Esophagus (tissue), 2 donors: ENCODE measurements around the gene IFNA4. TPM values are rescaled to one million over a fixed set of nuclear protein-coding genes. Genes with fewer than 3 reads are reported as not detected.
"Not testable (repeated sequence)": the region's sequence is repeated elsewhere in the genome, so short reads cannot be mapped to it uniquely, and the experiment has no call there.

Experiments used
- H3K27ac ChIP-seq, 2 donors: one replicate each; pipeline ENCODE4 v1.5.1; 2013; ENCODE audit warnings: low read depth in 2 of 2, mild to moderate bottlenecking in 2 of 2, inconsistent platforms in 1 of 2, low read length in 1 of 2, moderate library complexity in 1 of 2
- H3K27me3 ChIP-seq, 2 donors: one replicate each; pipeline ENCODE4 v1.6.1; 2013; ENCODE audit warnings: low read length in 2 of 2, control low read depth in 1 of 2, mild to moderate bottlenecking in 1 of 2; ENCODE audit not compliant: insufficient read depth in 2 of 2, control insufficient read depth in 1 of 2
- H3K36me3 ChIP-seq, 2 donors: one replicate each; pipeline ENCODE4 v1.6.1; 2013; ENCODE audit warnings: low read length in 1 of 2; ENCODE audit not compliant: control insufficient read depth in 2 of 2, insufficient read depth in 2 of 2
- H3K4me1 ChIP-seq, 2 donors: one replicate each; pipeline ENCODE4 v1.6.1; 2013; ENCODE audit warnings: low read length in 1 of 2; ENCODE audit not compliant: control insufficient read depth in 2 of 2, insufficient read depth in 2 of 2
- H3K4me3 ChIP-seq, 2 donors: one replicate each; pipeline ENCODE4 v1.5.1; 2013; ENCODE audit warnings: low read length in 2 of 2, mild to moderate bottlenecking in 2 of 2, low read depth in 1 of 2, moderate library complexity in 1 of 2
- H3K9me3 ChIP-seq, 2 donors: one replicate each; pipeline ENCODE4 v1.6.1; 2013; ENCODE audit warnings: mild to moderate bottlenecking in 2 of 2, low read depth in 1 of 2, low read length in 1 of 2, moderate library complexity in 1 of 2; ENCODE audit not compliant: control insufficient read depth in 2 of 2, insufficient read depth in 1 of 2
- WGBS, 2 donors: extraction: QIAGEN DNeasy Blood & Tissue Kit; methylation state at CpG; one replicate each; pipeline ENCODE4 v1.1.7; 2013; 5-methylcytosine and 5-hydroxymethylcytosine counted together
- polyA plus RNA-seq, 2 donors: library from polyadenylated mRNA; stranded (reverse); fragments of 200-250 nt; gene quantifications; one replicate each; pipeline ENCODE4 v1.2.3, GENCODE V29; 2013
- donor health status: healthy with polysubstance abuse.
- donor health status: Bipolar disorder and iron deficiency.

The IFNA4 gene
- polyA plus RNA-seq, 2 donors: not detected

- not testable (repeated sequence) for H3K27me3 ChIP-seq
These were observed 23.4 kb upstream of the IFNA4 start for GRCh38 chr9:21210782-21211181.

GRCh38 chr9:21210311-21210710 lies 22.9 kb upstream of the IFNA4 start:
- H3K27ac ChIP-seq: no peak overlapping the region
- H3K9me3 ChIP-seq: no peaks in the 10 kb centered on the region
- H3K27me3 ChIP-seq: no peaks in the 10 kb centered on the region
- no peaks in the 10 kb centered on the region for H3K4me1 ChIP-seq
- H3K36me3 ChIP-seq: no peaks in the 10 kb centered on the region
- H3K4me3 ChIP-seq: no peak overlapping the region
- 93 to 94% methylated on average over 7 of the region's 7 CpGs for WGBS, 2 donors

More at GRCh38 chr9:21210782-21211181, 23.4 kb upstream of the IFNA4 start:
- WGBS, 2 donors: 89 to 100% methylated on average over 2 of the region's 2 CpGs
- not testable (repeated sequence) for H3K27ac ChIP-seq, H3K4me1 ChIP-seq, H3K36me3 ChIP-seq, H3K4me3 ChIP-seq, H3K9me3 ChIP-seq

DNA sequence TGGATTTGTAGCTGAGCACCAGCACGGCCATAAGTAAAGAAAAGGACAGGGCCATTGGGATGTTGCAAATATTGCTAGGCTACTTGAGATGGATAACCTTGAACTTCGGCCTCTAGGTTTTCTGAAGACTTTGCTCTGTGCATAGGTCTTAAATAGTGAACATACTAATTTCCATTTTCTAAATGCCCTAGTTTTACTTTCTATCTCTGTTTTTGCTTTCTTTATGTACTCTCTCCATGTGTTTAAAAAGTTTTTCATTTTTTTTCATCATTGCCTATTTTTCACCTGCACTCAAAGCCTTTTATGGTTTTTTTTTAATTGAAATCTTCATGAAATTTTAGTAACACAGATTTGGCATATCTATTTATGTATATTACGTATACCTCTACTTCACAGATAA lies 19.7 kb upstream of the IFNA4 start, which contains the start of gene IFNA10:
Gene IFNA10, minus strand, starts transcription at position 101 of the 400 bp plus-strand sequence. Its CDS starts 46 bp downstream, at position 55.
- H3K4me1 ChIP-seq: not testable (repeated sequence)

DNA sequence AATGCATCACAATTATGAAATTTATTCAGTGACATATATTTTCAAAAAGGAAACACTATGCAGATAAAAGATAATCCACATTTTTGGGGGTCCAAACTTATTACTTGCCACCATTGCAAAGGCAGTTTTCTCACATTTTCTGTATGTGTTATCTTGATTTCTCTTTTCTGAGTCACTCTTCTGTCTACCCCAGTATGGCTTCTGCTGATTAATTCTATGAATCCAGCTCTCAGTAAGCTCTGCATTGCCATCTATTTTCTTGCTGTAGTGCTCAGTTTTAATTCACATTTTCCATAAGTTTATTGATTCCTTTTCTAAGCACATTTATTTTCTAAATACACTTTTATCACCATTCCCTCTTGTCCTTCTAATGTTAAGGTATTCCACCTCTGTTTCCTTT lies 17.8 kb upstream of the IFNA4 start:
- no peaks in the 10 kb centered on the region for H3K9me3 ChIP-seq
- no peak overlapping the region for H3K27ac ChIP-seq
- no peaks in the 10 kb centered on the region for H3K4me1 ChIP-seq
- no peak overlapping the region for H3K4me3 ChIP-seq
- no peaks in the 10 kb centered on the region for H3K27me3 ChIP-seq
- no peaks in the 10 kb centered on the region for H3K36me3 ChIP-seq

More for the DNA sequence above, 19.7 kb upstream of the IFNA4 start, which contains the start of gene IFNA10:
- 85 to 86% methylated on average over 3 of the region's 3 CpGs for WGBS, 2 donors
- not testable (repeated sequence) for H3K9me3 ChIP-seq, H3K27me3 ChIP-seq, H3K27ac ChIP-seq, H3K4me3 ChIP-seq, H3K36me3 ChIP-seq

GRCh38 chr9:21202105-21202504 lies 14.7 kb upstream of the IFNA4 start, which contains the start of gene IFNA7:
Gene IFNA7, minus strand, starts transcription at chr9:21202205. Its CDS starts 40 bp downstream, at chr9:21202165.
- WGBS, 2 donors: 64 to 67% methylated on average over 4 of the region's 4 CpGs

GRCh38 chr9:21194867-21195776 lies 7.7 kb upstream of the IFNA4 start:
- 38 to 41% methylated on average over 6 of the region's 6 CpGs for WGBS, 2 donors
- not testable (repeated sequence) for H3K4me3 ChIP-seq, H3K27ac ChIP-seq, H3K9me3 ChIP-seq, H3K4me1 ChIP-seq, H3K36me3 ChIP-seq, H3K27me3 ChIP-seq

More at GRCh38 chr9:21202105-21202504, 14.7 kb upstream of the IFNA4 start, which contains the start of gene IFNA7:
- not testable (repeated sequence) for H3K4me1 ChIP-seq, H3K27me3 ChIP-seq, H3K9me3 ChIP-seq, H3K27ac ChIP-seq, H3K4me3 ChIP-seq, H3K36me3 ChIP-seq

DNA sequence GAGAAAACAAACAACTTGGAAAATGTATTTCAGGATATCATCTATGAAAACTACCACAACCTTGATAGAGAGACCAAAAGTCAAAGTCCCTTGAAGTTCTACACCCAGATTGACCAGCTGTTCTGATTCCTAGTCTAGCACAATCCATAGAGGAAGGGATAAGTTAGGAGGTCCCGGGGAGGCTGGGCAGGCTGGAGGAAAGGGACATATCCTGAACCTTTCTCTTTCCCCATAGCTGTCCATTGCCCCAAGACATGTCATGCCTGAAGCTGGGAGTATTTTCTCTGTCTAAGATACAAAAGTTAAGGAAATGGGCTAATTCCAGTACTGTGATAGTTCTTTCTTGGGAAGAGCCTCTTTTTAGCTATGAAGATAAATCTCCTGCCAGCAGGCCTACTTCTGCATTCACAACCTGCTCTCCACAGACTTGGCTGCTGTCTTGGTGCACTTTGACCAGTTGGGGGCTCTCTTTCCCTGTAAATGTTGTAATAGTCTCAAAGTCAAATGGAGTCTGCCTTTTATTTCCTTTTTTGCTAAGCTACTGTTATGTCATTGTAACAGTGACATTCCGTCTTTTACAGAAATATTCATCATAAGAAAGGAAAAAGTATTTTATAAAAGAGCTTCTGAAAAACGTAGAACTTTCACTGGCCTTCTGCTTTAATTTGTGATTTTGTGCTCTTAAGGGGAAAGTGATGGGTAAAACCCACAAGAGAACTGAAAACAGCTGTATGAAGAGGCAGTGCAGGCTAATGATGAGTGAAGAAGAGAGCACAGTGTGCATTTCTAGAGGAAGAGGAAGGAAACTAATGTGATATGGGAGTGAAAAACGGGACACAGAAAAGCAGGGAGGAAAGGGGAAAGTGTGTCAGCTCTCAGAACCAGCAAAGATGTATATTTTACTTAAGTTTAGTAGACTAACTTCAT lies 4.3 kb downstream of the IFNA4 start:
- H3K36me3 ChIP-seq, H3K27me3 ChIP-seq, H3K27ac ChIP-seq, H3K4me3 ChIP-seq, H3K4me1 ChIP-seq, H3K9me3 ChIP-seq: not testable (repeated sequence)
- WGBS, 2 donors: 43 to 49% methylated on average over 4 of the region's 4 CpGs

- Histone ChIP-seq H3K27ac (no peak overlapping the region), H3K9me3 (no peaks in the 10 kb centered on the region), H3K27me3 (no peaks in the 10 kb centered on the region), H3K36me3 (no peaks in the 10 kb centered on the region), H3K4me3 (no peak overlapping the region), H3K4me1 (no peaks in the 10 kb centered on the region)
- WGBS, 2 donors: 82 to 90% methylated on average over 2 of the region's 2 CpGs
These were observed 12.7 kb downstream of the IFNA4 start for GRCh38 chr9:21174671-21175070.

DNA sequence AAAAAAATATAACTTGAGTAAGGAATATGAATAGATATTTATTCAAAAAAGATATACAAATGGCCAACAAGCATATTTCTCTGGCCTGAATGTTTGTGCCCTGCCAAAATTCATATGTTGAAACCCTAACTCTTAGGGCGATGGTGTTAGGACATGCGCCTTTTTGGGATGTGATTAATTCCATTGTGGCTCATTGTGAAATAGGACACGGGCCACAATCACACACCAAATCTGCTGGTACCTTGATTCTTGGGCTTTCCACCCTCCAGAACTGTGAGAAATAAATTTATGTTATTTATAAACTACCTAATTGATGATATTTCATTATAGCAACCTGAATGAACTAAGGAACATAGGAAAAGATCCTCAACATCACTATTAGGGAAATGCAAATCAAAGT lies 15.2 kb downstream of the IFNA4 start:
- H3K4me1 ChIP-seq: no peaks in the 10 kb centered on the region
- WGBS, 2 donors: 84 to 85% methylated on average over 3 of the region's 3 CpGs
- no peaks in the 10 kb centered on the region for H3K36me3 ChIP-seq
- no peaks in the 10 kb centered on the region for H3K9me3 ChIP-seq
- H3K4me3 ChIP-seq: no peak overlapping the region
- H3K27me3 ChIP-seq: no peaks in the 10 kb centered on the region
- H3K27ac ChIP-seq: no peak overlapping the region
